H9 (cell line): Measurements from ENCODE around the gene TFAP2C. TPM values are rescaled to one million over a fixed set of nuclear protein-coding genes. Genes with fewer than 3 reads are reported as not detected.

Source experiments
- DNase-seq: peaks from one replicate; pipeline ENCODE4 v3.0.0-alpha.2; 2017
- H2AFZ ChIP-seq: one replicate; pipeline ENCODE4 v1.6.1; 2013; ENCODE audit warnings: mild to moderate bottlenecking, low read length, control low read depth, moderate library complexity
- H2AK5ac ChIP-seq: 2 replicates; pipeline ENCODE4 v1.6.1; 2013; ENCODE audit warnings: low read length, control low read depth, mixed read lengths; ENCODE audit not compliant: insufficient read length
- H2BK120ac ChIP-seq: one replicate; pipeline ENCODE4 v1.6.1; 2013; ENCODE audit warnings: low read depth, mild to moderate bottlenecking, low read length, control low read depth, inconsistent platforms; ENCODE audit not compliant: poor library complexity, severe bottlenecking
- H2BK12ac ChIP-seq: 2 replicates; pipeline ENCODE4 v1.6.1; 2013; ENCODE audit warnings: low read length, control low read depth, mixed read lengths, low read depth; ENCODE audit not compliant: insufficient read length
- H2BK15ac ChIP-seq: 2 replicates; pipeline ENCODE4 v1.6.1; 2013; ENCODE audit warnings: low read depth, low read length, control low read depth
- H2BK20ac ChIP-seq: one replicate; pipeline ENCODE4 v1.6.1; 2013; ENCODE audit warnings: low read depth, mild to moderate bottlenecking, low read length, control low read depth, inconsistent platforms; ENCODE audit not compliant: poor library complexity, severe bottlenecking
- H2BK5ac ChIP-seq: 2 replicates; pipeline ENCODE4 v1.6.1; 2013; ENCODE audit warnings: low read length, control low read depth, mixed read lengths; ENCODE audit not compliant: insufficient read length
- H3K14ac ChIP-seq: 2 replicates; pipeline ENCODE4 v1.6.1; 2013; ENCODE audit warnings: low read length, control low read depth; ENCODE audit not compliant: insufficient read depth
- H3K18ac ChIP-seq: 2 replicates; pipeline ENCODE4 v1.6.1; 2013; ENCODE audit warnings: low read depth, mild to moderate bottlenecking, mixed read lengths, low read length, control low read depth; ENCODE audit not compliant: insufficient read length
- H3K23ac ChIP-seq: 2 replicates; pipeline ENCODE4 v1.6.1; 2013; ENCODE audit warnings: low read length, control low read depth, mixed read lengths, low read depth; ENCODE audit not compliant: insufficient read length
- H3K23me2 ChIP-seq: 2 replicates; pipeline ENCODE4 v1.6.1; 2013; ENCODE audit warnings: low read depth, mild to moderate bottlenecking, mixed read lengths, low read length, control low read depth; ENCODE audit not compliant: insufficient read length, poor library complexity, severe bottlenecking
- H3K27ac ChIP-seq: 2 replicates; pipeline ENCODE4 v1.5.1; 2013; ENCODE audit warnings: low read length, control low read depth, mixed read lengths, low read depth; ENCODE audit not compliant: insufficient read length
- H3K27me3 ChIP-seq: 2 replicates; pipeline ENCODE4 v1.6.1; 2013; ENCODE audit warnings: low read length, control low read depth, inconsistent platforms; ENCODE audit not compliant: insufficient read depth
- H3K4ac ChIP-seq: 2 replicates; pipeline ENCODE4 v1.6.1; 2013; ENCODE audit warnings: low read depth, mild to moderate bottlenecking, control low read depth, inconsistent platforms, low read length, moderate library complexity
- H3K4me1 ChIP-seq: 2 replicates; pipeline ENCODE4 v1.6.1; 2013; ENCODE audit warnings: low read length, control low read depth, inconsistent platforms; ENCODE audit not compliant: insufficient read depth
- H3K4me2 ChIP-seq: 2 replicates; pipeline ENCODE4 v1.6.1; 2013; ENCODE audit warnings: low read length, control low read depth, mixed read lengths; ENCODE audit not compliant: insufficient read length, insufficient read depth
- H3K56ac ChIP-seq: 2 replicates; pipeline ENCODE4 v1.6.1; 2013; ENCODE audit warnings: low read depth, mild to moderate bottlenecking, mixed read lengths, low read length, control low read depth; ENCODE audit not compliant: insufficient read length
- H3K79me1 ChIP-seq: 2 replicates; pipeline ENCODE4 v1.6.1; 2013; ENCODE audit warnings: low read depth, mild to moderate bottlenecking, moderate library complexity, low read length, control low read depth, inconsistent platforms; ENCODE audit not compliant: insufficient read depth, poor library complexity, severe bottlenecking
- H3K79me2 ChIP-seq: 2 replicates; pipeline ENCODE4 v1.6.1; 2013; ENCODE audit warnings: low read length, control low read depth, inconsistent platforms; ENCODE audit not compliant: insufficient read depth
- H3K9ac ChIP-seq: 2 replicates; pipeline ENCODE4 v1.6.1; 2013; ENCODE audit warnings: low read length, control low read depth, mixed read lengths; ENCODE audit not compliant: insufficient read length; ENCODE audit errors: extremely low read depth
- H3K9me3 ChIP-seq: one replicate; pipeline ENCODE4 v1.6.1; 2013; ENCODE audit warnings: low read depth, low read length, inconsistent platforms; ENCODE audit not compliant: control insufficient read depth
- H3T11ph ChIP-seq: one replicate; pipeline ENCODE4 v1.6.1; 2013; ENCODE audit warnings: mild to moderate bottlenecking, low read length, control low read depth, inconsistent platforms
- H4K20me1 ChIP-seq: one replicate; pipeline ENCODE4 v1.6.1; 2013; ENCODE audit not compliant: control insufficient read depth, insufficient read length, insufficient read depth
- H4K5ac ChIP-seq: 2 replicates; pipeline ENCODE4 v1.6.1; 2013; ENCODE audit warnings: low read depth, mild to moderate bottlenecking, mixed read lengths, low read length, control low read depth; ENCODE audit not compliant: insufficient read length
- H4K8ac ChIP-seq: replicated peaks from 2 replicates; pipeline ENCODE4 v1.6.1; 2013; ENCODE audit warnings: low read length, control low read depth, mixed read lengths, low read depth; ENCODE audit not compliant: insufficient read length
- H4K91ac ChIP-seq: 2 replicates; pipeline ENCODE4 v1.6.1; 2013; ENCODE audit warnings: low read depth, mild to moderate bottlenecking, moderate library complexity, mixed read lengths, low read length, control low read depth; ENCODE audit not compliant: insufficient read length
- H3K27ac Mint-ChIP-seq, 3 experiments: 2 replicates in 2 of 3; 3 replicates in 1 of 3; pipeline ENCODE4 v1.8.0; 2020 to 2021; ENCODE audit warnings: mixed read lengths in 3 of 3, mild to moderate bottlenecking in 1 of 3, moderate library complexity in 1 of 3
- H3K27me3 Mint-ChIP-seq: 2 replicates; pipeline ENCODE4 v1.8.0; 2021; ENCODE audit warnings: low read depth, mild to moderate bottlenecking, moderate library complexity, mixed read lengths
- H3K36me3 Mint-ChIP-seq, 3 experiments: 2 replicates in 2 of 3; 3 replicates in 1 of 3; pipeline ENCODE4 v1.8.0; 2020 to 2021; ENCODE audit warnings: low read depth in 3 of 3, mixed read lengths in 3 of 3; ENCODE audit not compliant: insufficient read depth in 1 of 3
- H3K4me1 Mint-ChIP-seq, 2 experiments: 2 replicates each; pipeline ENCODE4 v1.8.0; 2020; ENCODE audit warnings: mixed read lengths in 2 of 2
- H3K4me3 Mint-ChIP-seq, 2 experiments: 2 replicates in 1 of 2; 3 replicates in 1 of 2; pipeline ENCODE4 v1.8.0; 2020 to 2021; ENCODE audit warnings: mild to moderate bottlenecking in 2 of 2, mixed read lengths in 2 of 2, moderate library complexity in 1 of 2
- H3K9me3 Mint-ChIP-seq, 2 experiments: 2 replicates in 1 of 2; 3 replicates in 1 of 2; pipeline ENCODE4 v1.8.0; 2020; ENCODE audit warnings: mild to moderate bottlenecking in 2 of 2, mixed read lengths in 2 of 2, moderate library complexity in 1 of 2
- CTCF ChIP-seq: fragments of 200-600 bp; sonication (generic); conservative IDR thresholded peaks from 3 replicates; pipeline ENCODE4 v1.8.0; 2021; ENCODE audit warnings: antibody characterized with exemption, mild to moderate bottlenecking
- WGBS: extraction: QIAGEN DNeasy Blood & Tissue Kit; methylation state at CpG from one replicate; pipeline ENCODE4 v1.1.7; 2013; ENCODE audit warnings: missing lambda C conversion rate, low lambda C conversion rate, mixed read lengths; ENCODE audit not compliant: insufficient read length; ENCODE audit errors: extremely low coverage; 5-methylcytosine and 5-hydroxymethylcytosine counted together
- total RNA-seq: library from RNA; stranded (reverse); gene quantifications from 2 replicates; pipeline ENCODE4 v1.2.1, GENCODE V29; 2021

The TFAP2C gene
- total RNA-seq, 1 experiment from 2014 or later: 24.3 TPM

DNA sequence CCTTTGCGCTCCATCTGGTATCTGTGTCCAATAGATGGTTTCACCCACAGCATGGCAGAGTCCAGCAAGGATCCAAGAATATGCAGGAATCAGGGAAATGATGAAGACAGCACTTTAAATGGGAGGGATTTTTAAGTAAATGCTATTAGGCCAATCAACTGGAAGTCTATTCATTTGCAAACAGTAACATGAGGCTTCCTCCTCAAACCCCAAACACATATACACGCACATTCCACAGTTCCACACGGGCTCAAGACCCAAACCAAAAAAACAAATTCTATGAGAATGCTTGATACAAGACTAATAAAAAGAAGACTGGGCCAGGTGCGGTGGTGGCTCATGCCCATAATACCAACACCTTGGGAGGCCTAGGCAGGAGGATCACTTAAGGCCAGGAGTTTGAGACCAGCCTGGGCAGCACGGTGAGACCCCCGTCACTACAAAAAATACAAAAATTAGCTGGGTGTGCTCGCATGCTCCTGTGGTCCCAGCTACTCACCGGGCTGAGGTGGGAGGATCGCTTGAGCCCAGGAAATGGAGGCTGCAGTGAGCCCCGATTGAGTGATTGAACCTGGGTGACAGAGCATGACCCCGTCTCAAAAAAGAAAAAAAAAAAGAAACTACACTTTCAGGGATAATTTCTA is 21.9 kb upstream of the TFAP2C start:
- Histone ChIP-seq H3K4ac (no peak overlapping the region), H3K4me1 (no peaks in the 10 kb centered on the region), H3K79me1 (no peaks in the 10 kb centered on the region), H3K9ac (no peak overlapping the region), H2BK120ac (no peak overlapping the region), H3K9me3 (no peaks in the 10 kb centered on the region), H3K27ac (no peak overlapping the region), H3K18ac (no peak overlapping the region), H2AK5ac (no peak overlapping the region), H2BK15ac (no peak overlapping the region), H3T11ph (no peak overlapping the region), H3K56ac (no peak overlapping the region), H2BK12ac (no peak overlapping the region), H3K79me2 (no peaks in the 10 kb centered on the region), H4K20me1 (no peaks in the 10 kb centered on the region), H4K8ac (no peak overlapping the region), H3K27me3 (no peaks in the 10 kb centered on the region), H3K4me2 (no peak overlapping the region), H4K5ac (no peak overlapping the region), H3K14ac (no peak overlapping the region), H3K23me2 (no peaks in the 10 kb centered on the region), H4K91ac (no peak overlapping the region), H2BK20ac (no peak overlapping the region), H3K23ac (no peak overlapping the region), H2BK5ac (no peak overlapping the region), H2AFZ (no peak overlapping the region)
- H3K36me3 Mint-ChIP-seq: no peaks in the 10 kb centered on the region
- H3K4me3 Mint-ChIP-seq: no peak overlapping the region
- H3K27ac Mint-ChIP-seq: peak overlapping the region in 1 of 3 experiments; percentile 68; a peak in 1 of 7 replicates
- peaks cover 4% of the 10 kb centered on the region for H3K27me3 Mint-ChIP-seq
- no peak for TF ChIP-seq CTCF
- peaks cover 14 to 18% of the 10 kb centered on the region in 2 experiments for H3K4me1 Mint-ChIP-seq
- DNase-seq: no peak
- no CpG with 5 or more reads among the region's 11 CpGs for WGBS
- no peaks in the 10 kb centered on the region for H3K9me3 Mint-ChIP-seq
